Astrocyte of the spinal cord (primary cell): ENCODE results near the gene STPG3.
"Not testable (repeated sequence)": the region's sequence is repeated elsewhere in the genome, so short reads cannot be mapped to it uniquely, and the experiment has no call there.

Experiments used
- DNase-seq: peaks from one replicate; pipeline ENCODE4 v3.0.0; 2011; ENCODE audit warnings: low read depth, low spot score
- H3K4me3 ChIP-seq: 2 replicates; pipeline ENCODE4 v1.5.1; 2011; ENCODE audit warnings: low read depth, mild to moderate bottlenecking, low read length, moderate library complexity
- CTCF ChIP-seq: IDR thresholded peaks from 2 replicates; pipeline ENCODE4 v1.5.1; 2012; ENCODE audit warnings: low read depth, mild to moderate bottlenecking, low read length, inconsistent platforms
- in situ Hi-C: cut with HindIII; loops from 2 replicates; pipeline ENCODE4 v1.10.0; 2017; ENCODE audit warnings: low sequenced_read_pairs

Gene STPG3

GRCh38 chr9:137237759-137238726 is 13.0 kb upstream of the STPG3 start:
- in situ Hi-C loops = no loop called here
- TF ChIP-seq CTCF = no peak
- no peak overlapping the region for H3K4me3 ChIP-seq
- DNase-seq = no peak

GRCh38 chr9:137239541-137240200 is 11.4 kb upstream of the STPG3 start:
- H3K4me3 ChIP-seq = peak overlapping the region; percentile 50
- in situ Hi-C loops, DNase-seq: not testable (repeated sequence)

GRCh38 chr9:137240318-137240840 is 10.7 kb upstream of the STPG3 start:
- peak overlapping the region; percentile 50 for H3K4me3 ChIP-seq

GRCh38 chr9:137240841-137241489 is 10.1 kb upstream of the STPG3 start, which contains the start of gene TUBB4B:
Gene TUBB4B (plus strand): TSS chr9:137241287. CDS start chr9:137241361, 74 bp downstream.
- peak within 1 kb of the TSS; percentile 80 for H3K4me3 ChIP-seq
- in situ Hi-C loops = no loop called here
- no peak for TF ChIP-seq CTCF
- DNase-seq = peak; percentile 100

More at GRCh38 chr9:137240318-137240840, 10.7 kb upstream of the STPG3 start:
- in situ Hi-C loops = no loop called here
- DNase-seq = peak; percentile 83
- TF ChIP-seq CTCF = no peak

- no peak for TF ChIP-seq CTCF
- in situ Hi-C loops = no loop called here
- DNase-seq = peak; percentile 33
- peak overlapping the region; percentile 80 for H3K4me3 ChIP-seq
Observed at GRCh38 chr9:137241490-137242268, 9.4 kb upstream of the STPG3 start.

GRCh38 chr9:137242269-137243203 is 8.6 kb upstream of the STPG3 start:
- no peak for DNase-seq

GRCh38 chr9:137243266-137243625 is 7.8 kb upstream of the STPG3 start:
- H3K4me3 ChIP-seq, in situ Hi-C loops, DNase-seq: not testable (repeated sequence)

More at GRCh38 chr9:137242269-137243203, 8.6 kb upstream of the STPG3 start:
- in situ Hi-C loops = no loop called here
- no peak for TF ChIP-seq CTCF
- peak overlapping the region; percentile 80 for H3K4me3 ChIP-seq
